ENCODE data around the gene CTNNA3.

The CTNNA3 gene

GRCh38 chr10:66860376-66860945 is 835.5 kb downstream of the CTNNA3 start:
- no peak overlapping the region for H3K4me2 ChIP-seq (ENCODE audit: low read length)
- H3K79me2 ChIP-seq: no peaks in the 10 kb centered on the region
- no peak overlapping the region for H3K9ac ChIP-seq
- no peaks in the 10 kb centered on the region for H3K36me3 ChIP-seq (ENCODE audit: control insufficient read depth, insufficient read depth, low read length)
- no peak for TF ChIP-seq CTCF (IDR thresholded peaks at IDR 0.05)
- H3K9me3 ChIP-seq (ENCODE audit: control insufficient read depth, low read length): no peaks in the 10 kb centered on the region
- no peaks in the 10 kb centered on the region for H3K4me1 ChIP-seq
- H3K27ac ChIP-seq: no peak overlapping the region
- H2AFZ ChIP-seq: no peak overlapping the region
- H3K27me3 ChIP-seq (ENCODE audit: control insufficient read depth, insufficient read depth, low read length): no peaks in the 10 kb centered on the region
- no peak overlapping the region for H3K4me3 ChIP-seq (ENCODE audit: low read depth, low read length)

GRCh38 chr10:66852811-66853210 is 843.2 kb downstream of the CTNNA3 start:
- no peaks in the 10 kb centered on the region for H3K79me2 ChIP-seq
- H3K4me2 ChIP-seq (ENCODE audit: low read length): no peak overlapping the region
- H3K4me1 ChIP-seq: no peaks in the 10 kb centered on the region
- no peak overlapping the region for H3K27ac ChIP-seq
- no peaks in the 10 kb centered on the region for H3K27me3 ChIP-seq (ENCODE audit: control insufficient read depth, insufficient read depth, low read length)
- H3K36me3 ChIP-seq (ENCODE audit: control insufficient read depth, insufficient read depth, low read length): no peaks in the 10 kb centered on the region
- H3K4me3 ChIP-seq (ENCODE audit: low read depth, low read length): no peak overlapping the region
- H2AFZ ChIP-seq: no peak overlapping the region
- no peaks in the 10 kb centered on the region for H3K9me3 ChIP-seq (ENCODE audit: control insufficient read depth, low read length)
- no peak for TF ChIP-seq CTCF (IDR thresholded peaks at IDR 0.05)
- no peak overlapping the region for H3K9ac ChIP-seq

GRCh38 chr10:66848856-66849255 is 847.1 kb downstream of the CTNNA3 start:
- Histone ChIP-seq H3K27me3 (ENCODE audit: control insufficient read depth, insufficient read depth, low read length) (no peaks in the 10 kb centered on the region), H2AFZ (no peak overlapping the region), H3K9me3 (ENCODE audit: control insufficient read depth, low read length) (no peaks in the 10 kb centered on the region), H3K4me2 (ENCODE audit: low read length) (no peak overlapping the region), H3K79me2 (no peaks in the 10 kb centered on the region), H3K27ac (no peak overlapping the region), H3K4me3 (ENCODE audit: low read depth, low read length) (no peak overlapping the region), H3K9ac (no peak overlapping the region), H3K36me3 (ENCODE audit: control insufficient read depth, insufficient read depth, low read length) (no peaks in the 10 kb centered on the region), H3K4me1 (no peaks in the 10 kb centered on the region)
- TF ChIP-seq CTCF (IDR thresholded peaks at IDR 0.05): no peak

- Histone ChIP-seq H3K27me3 (ENCODE audit: control insufficient read depth, insufficient read depth, low read length) (no peaks in the 10 kb centered on the region), H3K79me2 (no peaks in the 10 kb centered on the region), H3K4me1 (no peaks in the 10 kb centered on the region), H3K27ac (no peak overlapping the region), H3K4me2 (ENCODE audit: low read length) (no peak overlapping the region), H2AFZ (no peak overlapping the region), H3K9ac (no peak overlapping the region), H3K4me3 (ENCODE audit: low read depth, low read length) (no peak overlapping the region), H3K36me3 (ENCODE audit: control insufficient read depth, insufficient read depth, low read length) (no peaks in the 10 kb centered on the region), H3K9me3 (ENCODE audit: control insufficient read depth, low read length) (no peaks in the 10 kb centered on the region)
- TF ChIP-seq CTCF (IDR thresholded peaks at IDR 0.05): no peak
These were observed 851.6 kb downstream of the CTNNA3 start for GRCh38 chr10:66844176-66844942.

- Histone ChIP-seq H2AFZ (no peak overlapping the region), H3K27ac (no peak overlapping the region), H3K36me3 (ENCODE audit: control insufficient read depth, insufficient read depth, low read length) (no peaks in the 10 kb centered on the region), H3K79me2 (no peaks in the 10 kb centered on the region), H3K4me2 (ENCODE audit: low read length) (no peak overlapping the region), H3K9me3 (ENCODE audit: control insufficient read depth, low read length) (no peaks in the 10 kb centered on the region), H3K4me3 (ENCODE audit: low read depth, low read length) (no peak overlapping the region), H3K9ac (no peak overlapping the region), H3K4me1 (no peaks in the 10 kb centered on the region), H3K27me3 (ENCODE audit: control insufficient read depth, insufficient read depth, low read length) (no peaks in the 10 kb centered on the region)
- TF ChIP-seq CTCF (IDR thresholded peaks at IDR 0.05): no peak
These were observed 852.6 kb downstream of the CTNNA3 start for GRCh38 chr10:66843396-66843795.

All from parathyroid adenoma (tissue), 2 donors.